ENCODE measurements around the gene BTBD9. TPM values are rescaled to one million over a fixed set of nuclear protein-coding genes. Genes with fewer than 3 reads are reported as not detected.

BTBD9 gene
- total RNA-seq, 4 donors from 2014 or later, result 9.2 to 16.3 (median 11.6) TPM

- intact Hi-C loops (cut with DNase I), result no loop called here
- Histone ChIP-seq H3K36me3 (no peaks in the 10 kb centered on the region), H3K4me1 (peaks cover 0 to 4% (median 3%) of the 10 kb centered on the region in 3 donors), H3K9me3 (no peaks in the 10 kb centered on the region), H3K27ac (no peak overlapping the region), H3K27me3 (no peaks in the 10 kb centered on the region), H3K4me3 (no peak overlapping the region)
- DNase-seq, result no peak
- no peak for TF ChIP-seq CTCF (IDR thresholded peaks at IDR 0.05)
- no peak for TF ChIP-seq POLR2A (IDR thresholded peaks at IDR 0.05)
- 78 to 95% methylated on average over 6 of the region's 6 CpGs for WGBS, 2 donors
Measured at GRCh38 chr6:38566295-38567030, 73.3 kb downstream of the BTBD9 start.

- no peak overlapping the region for H3K27ac ChIP-seq
- H3K4me3 ChIP-seq, result no peak overlapping the region
- H3K4me1 ChIP-seq, result peaks cover 0 to 4% (median 3%) of the 10 kb centered on the region in 3 donors
- TF ChIP-seq CTCF (IDR thresholded peaks at IDR 0.05) (no peak), POLR2A (IDR thresholded peaks at IDR 0.05) (no peak)
- no peaks in the 10 kb centered on the region for H3K9me3 ChIP-seq
- WGBS, 2 donors, result 70 to 78% methylated on average over 4 of the region's 4 CpGs
- intact Hi-C loops (cut with DNase I), result no loop called here
- no peaks in the 10 kb centered on the region for H3K36me3 ChIP-seq
- H3K27me3 ChIP-seq, result no peaks in the 10 kb centered on the region
- DNase-seq, result no peak
Measured at GRCh38 chr6:38564301-38564700, 75.4 kb downstream of the BTBD9 start.

- intact Hi-C loops (cut with DNase I), result no loop called here
- Histone ChIP-seq H3K4me1 (no peaks in the 10 kb centered on the region), H3K27ac (no peak overlapping the region), H3K27me3 (no peaks in the 10 kb centered on the region), H3K4me3 (no peak overlapping the region), H3K9me3 (no peaks in the 10 kb centered on the region), H3K36me3 (no peaks in the 10 kb centered on the region)
- 73 to 85% methylated on average over 3 of the region's 3 CpGs for WGBS, 2 donors
- TF ChIP-seq POLR2A (IDR thresholded peaks at IDR 0.05) (no peak), CTCF (IDR thresholded peaks at IDR 0.05) (no peak)
- DNase-seq, result no peak
Measured at GRCh38 chr6:38555606-38556005, 84.1 kb downstream of the BTBD9 start.

GRCh38 chr6:38554700-38555413 lies 84.9 kb downstream of the BTBD9 start:
- H3K4me1 ChIP-seq, result no peaks in the 10 kb centered on the region
- no peaks in the 10 kb centered on the region for H3K27me3 ChIP-seq
- no peak overlapping the region for H3K27ac ChIP-seq
- no peak for DNase-seq
- TF ChIP-seq POLR2A (IDR thresholded peaks at IDR 0.05), result no peak
- TF ChIP-seq CTCF (IDR thresholded peaks at IDR 0.05), result no peak
- H3K36me3 ChIP-seq, result no peaks in the 10 kb centered on the region
- no peak overlapping the region for H3K4me3 ChIP-seq
- WGBS, 2 donors, result 44% methylated on average over 4 of the region's 4 CpGs
- intact Hi-C loops (cut with DNase I), result no loop called here
- no peaks in the 10 kb centered on the region for H3K9me3 ChIP-seq

GRCh38 chr6:38554014-38554413 lies 85.7 kb downstream of the BTBD9 start:
- no peaks in the 10 kb centered on the region for H3K4me1 ChIP-seq
- intact Hi-C loops (cut with DNase I), result no loop called here
- no peak for TF ChIP-seq POLR2A (IDR thresholded peaks at IDR 0.05)
- no peak for TF ChIP-seq CTCF (IDR thresholded peaks at IDR 0.05)
- no peaks in the 10 kb centered on the region for H3K27me3 ChIP-seq
- no peaks in the 10 kb centered on the region for H3K9me3 ChIP-seq
- H3K4me3 ChIP-seq, result no peak overlapping the region
- DNase-seq, result no peak
- H3K36me3 ChIP-seq, result no peaks in the 10 kb centered on the region
- H3K27ac ChIP-seq, result no peak overlapping the region
